ENCODE results near the gene MYO1H.

Gene MYO1H

GRCh38 chr12:109489016-109489954, 141.6 kb downstream of the MYO1H start:
- DNase-seq (ENCODE audit: low read depth, low spot score), result no peak
- H3K36me3 ChIP-seq (ENCODE audit: insufficient read depth, insufficient read length, low read length), result peaks cover 99% of the 10 kb centered on the region

GRCh38 chr12:109489955-109490565, 142.4 kb downstream of the MYO1H start:
- Histone ChIP-seq H3K4me1 (ENCODE audit: insufficient read depth, insufficient read length) (no peaks in the 10 kb centered on the region), H3K36me3 (ENCODE audit: insufficient read depth, insufficient read length, low read length) (peaks cover 99% of the 10 kb centered on the region), H3K4me3 (ENCODE audit: insufficient read length, low read depth) (no peak overlapping the region), H3K9me3 (ENCODE audit: insufficient read depth, low read length) (peaks cover 3% of the 10 kb centered on the region; the same call in 1 of the 2 replicates), H3K27me3 (ENCODE audit: insufficient read depth, insufficient read length) (no peaks in the 10 kb centered on the region), H3K9ac (ENCODE audit: insufficient read length, low read depth) (no peak overlapping the region)
- DNase-seq (ENCODE audit: low read depth, low spot score), result no peak
- no peak for TF ChIP-seq ZNF274 (IDR thresholded peaks at IDR 0.05; ENCODE audit: low read depth, low read length)
- TF ChIP-seq YY1 (IDR thresholded peaks at IDR 0.05; ENCODE audit: insufficient read depth, insufficient read length), result no peak
- TF ChIP-seq SUZ12 (IDR thresholded peaks at IDR 0.05; ENCODE audit: extremely low read depth, insufficient read depth, insufficient read length), result no peak

More at GRCh38 chr12:109489016-109489954, 141.6 kb downstream of the MYO1H start:
- Histone ChIP-seq H3K9me3 (ENCODE audit: insufficient read depth, low read length) (no peaks in the 10 kb centered on the region), H3K9ac (ENCODE audit: insufficient read length, low read depth) (no peak overlapping the region), H3K4me1 (ENCODE audit: insufficient read depth, insufficient read length) (no peaks in the 10 kb centered on the region), H3K4me3 (ENCODE audit: insufficient read length, low read depth) (no peak overlapping the region), H3K27me3 (ENCODE audit: insufficient read depth, insufficient read length) (no peaks in the 10 kb centered on the region)
- TF ChIP-seq YY1 (IDR thresholded peaks at IDR 0.05; ENCODE audit: insufficient read depth, insufficient read length) (no peak), SUZ12 (IDR thresholded peaks at IDR 0.05; ENCODE audit: extremely low read depth, insufficient read depth, insufficient read length) (no peak), ZNF274 (IDR thresholded peaks at IDR 0.05; ENCODE audit: low read depth, low read length) (no peak)

- Histone ChIP-seq H3K4me1 (ENCODE audit: insufficient read depth, insufficient read length) (no peaks in the 10 kb centered on the region), H3K9me3 (ENCODE audit: insufficient read depth, low read length) (peaks cover 7% of the 10 kb centered on the region; the same call in 1 of the 2 replicates), H3K36me3 (ENCODE audit: insufficient read depth, insufficient read length, low read length) (peaks cover 93% of the 10 kb centered on the region), H3K27me3 (ENCODE audit: insufficient read depth, insufficient read length) (no peaks in the 10 kb centered on the region), H3K9ac (ENCODE audit: insufficient read length, low read depth) (no peak overlapping the region), H3K4me3 (ENCODE audit: insufficient read length, low read depth) (no peak overlapping the region)
- TF ChIP-seq YY1 (IDR thresholded peaks at IDR 0.05; ENCODE audit: insufficient read depth, insufficient read length) (no peak), SUZ12 (IDR thresholded peaks at IDR 0.05; ENCODE audit: extremely low read depth, insufficient read depth, insufficient read length) (no peak), ZNF274 (IDR thresholded peaks at IDR 0.05; ENCODE audit: low read depth, low read length) (no peak)
- DNase-seq (ENCODE audit: low read depth, low spot score), result no peak
These were observed 144.0 kb downstream of the MYO1H start for GRCh38 chr12:109491671-109492070.

- Histone ChIP-seq H3K4me1 (ENCODE audit: insufficient read depth, insufficient read length) (no peaks in the 10 kb centered on the region), H3K36me3 (ENCODE audit: insufficient read depth, insufficient read length, low read length) (peaks cover 86% of the 10 kb centered on the region), H3K9ac (ENCODE audit: insufficient read length, low read depth) (no peak overlapping the region), H3K4me3 (ENCODE audit: insufficient read length, low read depth) (no peak overlapping the region), H3K27me3 (ENCODE audit: insufficient read depth, insufficient read length) (no peaks in the 10 kb centered on the region), H3K9me3 (ENCODE audit: insufficient read depth, low read length) (peaks cover 7% of the 10 kb centered on the region; the same call in 1 of the 2 replicates)
- DNase-seq (ENCODE audit: low read depth, low spot score), result no peak
- TF ChIP-seq ZNF274 (IDR thresholded peaks at IDR 0.05; ENCODE audit: low read depth, low read length) (no peak), SUZ12 (IDR thresholded peaks at IDR 0.05; ENCODE audit: extremely low read depth, insufficient read depth, insufficient read length) (no peak), YY1 (IDR thresholded peaks at IDR 0.05; ENCODE audit: insufficient read depth, insufficient read length) (no peak)
These were observed 144.7 kb downstream of the MYO1H start for GRCh38 chr12:109492371-109492770.

- Histone ChIP-seq H3K36me3 (ENCODE audit: insufficient read depth, insufficient read length, low read length) (peaks cover 86% of the 10 kb centered on the region), H3K9me3 (ENCODE audit: insufficient read depth, low read length) (peaks cover 7% of the 10 kb centered on the region; the same call in 1 of the 2 replicates), H3K4me1 (ENCODE audit: insufficient read depth, insufficient read length) (no peaks in the 10 kb centered on the region), H3K4me3 (ENCODE audit: insufficient read length, low read depth) (no peak overlapping the region), H3K27me3 (ENCODE audit: insufficient read depth, insufficient read length) (no peaks in the 10 kb centered on the region), H3K9ac (ENCODE audit: insufficient read length, low read depth) (no peak overlapping the region)
- no peak for DNase-seq (ENCODE audit: low read depth, low spot score)
- TF ChIP-seq YY1 (IDR thresholded peaks at IDR 0.05; ENCODE audit: insufficient read depth, insufficient read length) (no peak), SUZ12 (IDR thresholded peaks at IDR 0.05; ENCODE audit: extremely low read depth, insufficient read depth, insufficient read length) (no peak), ZNF274 (IDR thresholded peaks at IDR 0.05; ENCODE audit: low read depth, low read length) (no peak)
These were observed 145.4 kb downstream of the MYO1H start for GRCh38 chr12:109493090-109493489.

- Histone ChIP-seq H3K36me3 (ENCODE audit: insufficient read depth, insufficient read length, low read length) (peaks cover 86% of the 10 kb centered on the region), H3K9ac (ENCODE audit: insufficient read length, low read depth) (no peak overlapping the region), H3K4me1 (ENCODE audit: insufficient read depth, insufficient read length) (no peaks in the 10 kb centered on the region), H3K4me3 (ENCODE audit: insufficient read length, low read depth) (no peak overlapping the region), H3K9me3 (ENCODE audit: insufficient read depth, low read length) (peaks cover 7% of the 10 kb centered on the region; the same call in 1 of the 2 replicates), H3K27me3 (ENCODE audit: insufficient read depth, insufficient read length) (no peaks in the 10 kb centered on the region)
- DNase-seq (ENCODE audit: low read depth, low spot score), result no peak
- TF ChIP-seq YY1 (IDR thresholded peaks at IDR 0.05; ENCODE audit: insufficient read depth, insufficient read length) (no peak), SUZ12 (IDR thresholded peaks at IDR 0.05; ENCODE audit: extremely low read depth, insufficient read depth, insufficient read length) (no peak), ZNF274 (IDR thresholded peaks at IDR 0.05; ENCODE audit: low read depth, low read length) (no peak)
These were observed 146.2 kb downstream of the MYO1H start for GRCh38 chr12:109493938-109494337.

Data from NT2/D1 (cell line).